ENCODE results near the gene SERPINA7.
"Not testable (repeated sequence)": the region's sequence is repeated elsewhere in the genome, so short reads cannot be mapped to it uniquely, and the experiment has no call there.

Gene SERPINA7, protein sequence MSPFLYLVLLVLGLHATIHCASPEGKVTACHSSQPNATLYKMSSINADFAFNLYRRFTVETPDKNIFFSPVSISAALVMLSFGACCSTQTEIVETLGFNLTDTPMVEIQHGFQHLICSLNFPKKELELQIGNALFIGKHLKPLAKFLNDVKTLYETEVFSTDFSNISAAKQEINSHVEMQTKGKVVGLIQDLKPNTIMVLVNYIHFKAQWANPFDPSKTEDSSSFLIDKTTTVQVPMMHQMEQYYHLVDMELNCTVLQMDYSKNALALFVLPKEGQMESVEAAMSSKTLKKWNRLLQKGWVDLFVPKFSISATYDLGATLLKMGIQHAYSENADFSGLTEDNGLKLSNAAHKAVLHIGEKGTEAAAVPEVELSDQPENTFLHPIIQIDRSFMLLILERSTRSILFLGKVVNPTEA

DNA sequence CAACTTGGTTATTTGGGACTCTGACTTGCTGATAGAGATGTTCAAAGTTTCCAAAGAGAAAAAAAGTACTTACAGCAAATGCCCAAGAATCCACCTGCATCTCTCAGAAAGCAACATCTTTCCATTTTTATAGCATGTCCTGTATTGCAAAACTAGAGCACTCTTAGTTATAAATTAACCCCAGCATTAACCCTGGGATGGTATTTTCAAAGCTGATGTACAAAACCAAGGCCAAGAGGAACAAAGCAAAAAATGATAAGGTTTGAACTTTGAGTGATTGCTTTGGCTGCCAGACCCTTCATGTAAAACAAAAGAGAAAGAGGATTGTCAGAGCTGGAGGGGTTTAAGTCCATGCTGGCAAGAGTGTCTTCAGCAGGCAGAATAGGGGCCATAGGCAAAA is at the start of gene SERPINA7:
TSS of gene SERPINA7 (minus strand) at position 103 of the 400 bp plus-strand sequence. CDS start 1,669 bp downstream, outside the sequence.
- no peak for DNase-seq

DNA sequence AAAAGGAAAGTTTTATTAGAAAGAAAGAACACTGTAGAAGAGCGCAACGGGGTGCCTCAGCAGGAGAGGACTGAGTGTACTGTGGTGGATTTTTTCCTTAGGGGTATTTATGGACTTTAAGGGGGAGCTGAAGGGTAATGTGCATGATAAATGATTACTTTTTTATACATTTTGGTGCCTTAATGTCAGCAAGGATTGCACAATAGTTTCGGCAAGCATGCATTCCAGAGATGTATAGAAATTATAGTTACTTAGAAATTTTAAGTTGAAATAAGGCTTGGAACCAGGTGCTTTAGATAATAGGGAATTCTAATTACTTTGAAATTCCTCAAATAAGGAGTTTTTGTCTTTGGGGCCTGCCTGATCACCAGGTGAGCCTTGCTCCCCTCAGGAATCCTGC is 30.5 kb upstream of the SERPINA7 start:
- DNase-seq = no peak

DNA sequence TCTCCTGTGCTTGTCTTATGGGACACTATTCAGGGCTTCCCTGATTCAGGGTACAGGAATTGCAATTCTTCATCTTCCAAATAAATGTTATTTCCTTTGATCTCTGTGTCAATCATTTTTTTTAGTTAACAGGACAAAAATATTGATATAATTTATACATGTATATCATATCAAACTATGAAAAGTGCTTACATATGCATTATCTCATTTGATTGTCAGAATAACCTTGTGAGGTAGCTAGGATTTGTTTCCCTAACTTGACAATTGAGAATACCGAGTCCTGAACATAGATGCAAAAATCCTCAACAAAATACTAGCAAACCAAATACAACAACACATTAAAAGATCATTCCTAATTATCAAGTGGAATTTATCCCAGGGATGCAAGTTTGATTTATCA is 11.5 kb upstream of the SERPINA7 start:
- DNase-seq = no peak

DNA sequence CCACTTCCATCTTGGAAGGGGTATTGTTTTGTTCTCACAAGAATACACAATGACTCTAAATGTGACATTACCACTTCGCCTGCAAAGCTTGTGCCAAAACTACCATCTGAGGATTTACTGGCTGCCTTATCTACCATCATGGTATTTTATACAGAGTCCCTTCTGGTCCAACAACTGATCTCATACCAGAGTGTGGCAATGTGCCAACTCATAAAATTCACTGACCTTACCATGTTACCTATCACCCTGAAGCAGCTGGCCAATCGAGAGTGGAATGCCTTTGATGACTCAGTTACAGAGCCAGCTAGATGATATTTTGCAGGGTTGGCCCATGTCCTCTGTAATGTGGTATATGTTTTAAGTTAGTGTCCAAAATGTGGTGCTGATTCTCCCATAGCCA is 3.8 kb upstream of the SERPINA7 start:
- DNase-seq = no peak

DNA sequence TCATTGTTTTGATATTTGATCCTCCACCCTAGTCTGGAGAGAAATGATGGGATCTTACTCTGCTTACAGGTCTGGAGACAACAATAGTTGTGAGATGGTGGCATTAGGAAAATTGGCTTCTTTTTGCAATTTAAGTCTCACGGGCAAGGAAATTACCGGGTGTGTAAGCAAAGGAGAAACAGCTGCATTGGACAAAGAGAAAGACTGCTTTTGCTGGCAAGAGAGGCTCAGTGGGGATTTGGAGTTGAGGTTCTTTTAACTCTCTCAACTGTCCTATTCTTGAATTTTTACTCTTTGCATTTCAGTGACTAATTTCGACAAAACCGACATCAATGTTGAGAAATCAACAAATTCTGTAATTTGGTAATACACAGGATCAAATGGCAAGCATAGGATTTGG is 2.3 kb upstream of the SERPINA7 start:
- DNase-seq = no peak

DNA sequence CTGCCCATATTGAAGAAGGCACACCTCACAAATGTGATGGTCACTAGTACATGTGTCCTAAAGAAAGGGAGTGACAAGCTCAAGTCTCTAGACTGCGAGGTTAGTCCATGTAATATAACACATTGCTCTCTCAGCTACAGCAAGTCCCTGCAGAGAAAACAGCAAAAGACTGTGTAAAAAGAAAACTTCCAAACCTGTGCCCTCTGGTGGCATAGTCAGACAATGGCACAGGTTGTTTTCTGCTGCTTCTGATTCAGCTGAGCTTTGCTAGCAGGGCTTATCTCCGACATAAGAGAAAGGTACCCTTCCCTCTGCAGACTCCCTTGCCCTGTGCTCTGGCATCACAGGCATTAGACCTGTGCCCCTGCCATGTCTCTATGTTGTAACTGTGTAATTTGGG is 1.4 kb upstream of the SERPINA7 start:
- DNase-seq = no peak

DNA sequence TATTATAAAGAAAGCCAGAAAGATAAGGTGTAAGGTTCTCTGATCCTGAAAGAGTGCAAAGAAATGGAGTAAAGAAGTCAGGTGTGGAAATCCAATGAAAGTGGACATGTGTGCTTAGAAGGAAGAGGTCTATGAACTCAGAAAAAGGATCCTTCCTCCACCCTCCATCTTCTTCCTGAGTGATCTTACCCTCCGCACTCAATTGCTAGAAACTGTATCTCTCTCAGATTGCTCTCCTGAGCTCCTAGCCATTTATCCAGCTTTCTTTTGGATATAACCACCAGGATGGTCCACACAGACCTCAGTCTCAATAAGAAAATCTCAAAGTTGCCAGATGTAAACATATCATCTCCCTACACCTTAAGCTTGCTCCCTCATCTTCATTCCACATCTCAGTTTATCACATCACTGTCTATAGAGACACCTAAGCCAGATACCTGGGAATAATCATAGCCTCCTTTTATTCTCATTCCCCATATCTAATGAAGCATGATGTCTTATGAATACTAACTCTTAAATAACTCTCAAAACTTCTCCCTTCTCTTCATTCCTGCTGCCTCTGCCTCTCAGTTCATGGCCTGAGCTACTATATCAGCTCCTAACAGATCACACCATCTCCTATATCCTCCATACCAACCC is 573 bp downstream of the SERPINA7 start:
- DNase-seq = no peak

DNA sequence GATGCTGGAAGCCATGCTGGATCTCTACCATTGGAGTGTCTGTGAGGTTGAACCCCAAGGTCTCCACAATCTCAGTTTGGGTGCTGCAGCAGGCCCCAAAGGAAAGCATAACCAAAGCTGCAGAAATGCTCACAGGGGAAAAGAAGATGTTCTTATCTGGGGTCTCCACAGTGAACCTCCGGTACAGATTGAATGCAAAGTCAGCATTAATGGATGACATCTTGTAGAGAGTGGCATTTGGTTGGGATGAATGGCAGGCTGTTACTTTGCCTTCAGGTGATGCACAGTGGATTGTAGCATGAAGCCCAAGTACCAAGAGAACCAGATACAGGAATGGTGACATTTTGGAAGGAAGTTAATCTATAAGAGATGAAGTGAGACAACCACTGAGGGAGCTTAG is 1.8 kb downstream of the SERPINA7 start:
- DNase-seq = no peak

DNA sequence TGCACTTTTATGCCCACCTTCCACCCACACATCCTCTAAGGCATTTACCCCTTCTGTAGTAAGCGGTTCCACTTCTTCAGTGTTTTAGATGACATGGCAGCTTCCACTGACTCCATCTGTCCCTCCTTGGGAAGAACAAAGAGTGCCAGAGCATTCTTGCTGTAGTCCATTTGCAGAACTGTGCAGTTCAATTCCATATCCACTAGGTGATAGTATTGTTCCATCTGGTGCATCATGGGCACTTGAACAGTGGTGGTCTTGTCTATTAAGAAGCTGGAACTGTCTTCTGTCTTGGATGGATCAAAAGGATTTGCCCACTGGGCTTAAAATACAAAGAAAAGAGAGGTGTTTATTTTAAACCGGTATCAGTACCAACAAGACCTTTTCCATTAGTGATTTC is 3.5 kb downstream of the SERPINA7 start:
- no peak for DNase-seq

DNA sequence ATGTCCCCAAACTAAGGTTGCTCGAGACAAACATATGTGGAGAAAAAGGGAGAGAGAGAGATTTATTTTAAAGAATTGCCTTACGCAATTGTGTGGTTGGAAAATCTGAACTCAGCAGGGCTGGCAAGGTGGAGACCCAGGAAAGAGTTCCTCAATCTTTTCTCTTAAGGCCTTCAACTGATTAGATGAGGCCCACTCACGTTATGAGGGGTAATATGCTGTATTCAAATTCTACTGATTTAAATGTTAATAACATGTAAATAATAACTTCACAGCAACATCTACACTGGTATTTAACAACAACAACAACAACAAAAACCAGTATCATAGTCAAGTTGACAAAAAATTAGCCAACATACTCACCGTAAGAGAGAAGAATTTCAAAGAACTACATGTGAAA is 14.6 kb downstream of the SERPINA7 start:
- no peak for DNase-seq

DNA sequence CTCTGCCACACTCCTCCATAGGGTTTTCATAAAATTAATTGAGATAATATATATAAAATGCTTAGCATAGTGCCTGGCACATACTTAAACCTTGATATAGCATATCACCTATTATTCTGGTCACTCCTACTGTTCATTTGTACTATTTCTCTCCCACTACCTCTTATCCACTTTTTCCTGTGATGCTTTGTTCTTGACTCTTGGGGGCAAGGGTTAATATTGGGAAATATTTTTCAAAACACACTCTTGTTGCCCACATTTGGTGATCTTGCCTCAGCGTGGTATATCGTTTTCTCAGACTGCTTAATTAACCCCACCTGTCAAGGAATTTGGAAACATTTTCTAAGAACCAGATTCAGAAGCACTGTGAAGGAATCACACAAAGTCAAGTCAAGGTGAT is 16.3 kb downstream of the SERPINA7 start:
- no peak for DNase-seq

DNA sequence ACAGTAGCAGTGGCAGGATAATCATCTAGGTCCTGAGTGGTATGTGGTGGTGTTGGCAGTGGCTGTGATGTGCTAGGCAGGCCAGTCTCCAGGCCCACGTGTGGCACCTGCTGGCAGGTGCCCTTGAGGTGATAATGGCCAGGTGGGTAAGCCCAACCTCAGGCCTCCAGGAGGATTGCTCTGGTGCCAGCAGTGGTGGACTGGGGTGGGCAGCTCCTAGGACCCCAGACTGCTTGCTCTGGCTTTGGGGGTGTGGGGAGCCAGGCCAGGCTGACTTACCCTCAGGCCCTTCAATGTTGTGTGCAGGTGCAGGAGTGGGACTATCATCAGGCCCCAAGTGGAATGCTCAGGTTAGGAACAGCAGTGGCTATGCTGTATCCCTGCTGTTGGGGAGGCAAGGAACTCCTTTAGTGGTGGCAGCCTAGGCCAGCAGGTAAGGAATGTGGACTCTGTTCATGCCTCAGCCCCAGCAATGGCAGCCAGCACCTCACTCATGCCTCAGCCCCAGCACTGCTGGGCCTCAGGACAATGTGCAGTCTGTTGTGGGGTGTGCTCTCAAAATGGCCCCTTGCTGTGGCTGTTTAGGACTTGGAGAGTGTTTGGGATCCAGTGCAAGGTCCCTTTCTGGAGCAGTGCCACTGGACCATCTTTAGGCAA is 24.3 kb downstream of the SERPINA7 start:
- DNase-seq = no peak

DNA sequence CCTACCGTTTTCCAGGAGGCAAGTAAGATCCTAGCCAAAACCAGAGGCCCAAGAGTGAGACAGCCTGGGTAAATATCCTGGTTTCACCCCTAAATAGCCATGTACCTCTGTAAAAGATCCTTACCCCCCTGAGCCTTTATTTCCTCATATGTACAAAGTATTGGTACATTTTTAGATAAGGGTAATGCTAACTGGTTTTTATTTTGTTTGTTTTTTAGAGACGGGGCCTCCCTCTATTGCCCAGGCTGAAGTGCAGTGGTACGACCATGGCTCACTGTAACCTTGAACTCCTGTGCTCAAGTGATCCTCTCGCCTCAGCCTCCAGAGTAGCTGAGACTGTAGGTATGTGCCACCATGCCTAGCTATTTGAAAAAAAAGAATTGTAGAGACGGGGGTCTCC is 29.4 kb downstream of the SERPINA7 start:
- no peak for DNase-seq

DNA sequence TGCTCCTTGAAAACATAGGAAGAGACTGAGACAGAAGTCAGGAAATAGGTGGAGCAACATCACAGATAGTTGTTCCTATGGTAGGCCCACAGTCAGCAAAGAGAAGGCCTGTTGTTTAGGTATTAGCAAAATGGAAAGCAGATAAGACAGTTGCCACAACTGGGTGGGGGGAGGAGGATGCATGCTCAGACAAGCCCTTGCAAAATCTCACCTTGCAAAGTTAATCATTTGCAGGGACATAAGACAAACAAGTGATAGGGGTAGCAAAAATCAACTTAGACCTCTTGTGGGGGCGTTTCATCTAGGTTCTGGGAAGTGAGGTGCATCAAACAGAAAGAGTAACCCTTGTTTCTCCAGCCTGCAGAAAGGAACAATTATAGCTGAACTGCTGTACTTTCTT is 30.7 kb downstream of the SERPINA7 start:
- DNase-seq = no peak

DNA sequence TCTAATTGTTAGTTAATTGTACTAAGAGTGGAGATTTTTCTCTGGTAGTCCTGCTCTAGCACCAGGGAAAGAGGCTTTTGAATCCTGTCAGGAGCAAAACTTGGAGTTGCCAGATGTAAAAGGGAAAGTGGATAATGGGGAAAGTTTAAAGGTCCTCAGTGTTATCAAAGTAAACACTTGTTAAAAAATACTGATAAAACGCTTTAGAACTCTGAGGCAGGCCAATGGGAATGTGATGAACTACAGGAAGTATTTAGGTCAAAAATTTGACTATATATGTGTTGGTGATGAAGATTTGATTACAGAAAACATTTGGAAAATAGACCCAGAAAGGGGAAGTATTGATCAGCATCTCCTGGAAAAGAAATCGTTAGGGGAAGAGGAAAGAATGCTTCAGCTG is 32.8 kb downstream of the SERPINA7 start:
- DNase-seq = no peak

DNA sequence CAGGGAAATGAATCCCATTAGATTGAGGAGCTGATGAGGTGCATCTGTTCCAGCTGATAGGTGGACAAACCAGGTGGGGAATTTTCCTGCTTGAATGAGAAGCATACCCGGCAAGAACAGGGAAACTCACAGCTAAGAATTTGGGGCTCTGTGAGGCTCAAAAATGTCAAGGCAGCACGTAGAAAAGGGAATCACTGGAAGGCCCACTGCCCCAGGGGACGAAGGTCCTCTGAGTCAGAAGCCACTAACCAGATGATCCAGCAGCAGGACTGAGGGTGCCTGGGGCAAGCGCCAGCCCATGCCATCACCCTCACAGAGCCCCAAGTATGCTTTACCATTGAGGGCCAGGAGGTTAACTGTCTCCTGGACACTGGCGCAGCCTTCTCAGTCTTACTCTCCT is 37.9 kb downstream of the SERPINA7 start:
- DNase-seq = not testable (repeated sequence)

DNA sequence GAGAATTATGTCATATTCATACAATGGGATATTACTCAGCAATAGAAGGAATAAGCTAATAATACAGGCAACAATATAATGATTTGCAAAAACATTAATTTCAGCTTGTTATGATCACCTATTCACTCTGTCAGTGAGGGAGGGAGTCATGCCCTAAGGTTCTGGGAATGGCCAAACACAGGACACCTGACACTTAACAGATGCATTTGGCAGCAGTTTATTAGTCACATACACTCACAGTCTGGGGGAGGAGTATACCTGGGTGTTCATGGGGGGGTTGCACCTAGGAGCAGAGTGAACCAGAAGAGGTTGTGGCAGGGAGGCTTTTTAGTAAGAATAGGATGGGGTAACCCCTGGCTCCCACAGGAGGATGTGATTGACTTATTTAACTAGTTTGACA is 38.3 kb downstream of the SERPINA7 start:
- no peak for DNase-seq

DNA sequence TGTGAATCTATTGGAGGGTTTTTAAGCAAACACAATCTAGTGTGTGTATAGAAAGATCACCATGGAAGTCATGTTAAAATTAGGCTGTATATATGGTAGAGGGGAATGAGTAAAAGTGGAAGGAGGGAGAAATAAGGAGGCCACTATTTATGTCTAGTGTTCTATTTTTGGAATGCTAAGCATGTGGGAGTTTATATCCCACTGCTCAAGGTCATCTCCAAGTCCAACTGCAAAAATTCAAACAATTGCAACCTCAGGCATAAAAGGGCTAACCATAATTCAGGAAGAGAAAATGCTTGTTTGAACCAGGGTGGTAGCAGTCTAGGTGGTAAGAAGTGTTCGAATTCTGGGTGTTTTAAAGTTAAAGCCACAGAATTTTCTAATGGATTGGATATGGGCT is 39.2 kb downstream of the SERPINA7 start:
- DNase-seq = no peak

DNA sequence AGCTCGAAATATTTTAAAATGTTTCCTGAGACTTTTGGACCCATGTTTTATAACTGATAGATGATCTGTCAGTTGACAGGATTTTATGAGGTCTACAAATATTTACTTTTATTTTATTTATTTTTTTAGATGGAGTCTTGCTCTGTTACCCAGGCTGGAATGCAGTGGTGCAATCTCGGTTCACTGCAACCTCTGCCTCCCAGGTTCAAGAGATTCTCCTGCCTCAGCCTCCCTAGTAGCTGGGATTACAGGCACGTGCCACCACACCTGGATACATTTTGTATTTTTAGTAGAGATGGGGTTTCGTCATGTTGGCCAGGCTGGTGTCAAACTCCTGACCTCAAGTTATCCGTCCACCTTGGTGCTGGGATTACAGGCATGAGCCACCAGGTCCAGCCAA is 50.0 kb downstream of the SERPINA7 start:
- DNase-seq = not testable (repeated sequence)

Measured in NCI-H2227 treated with DMSO at 0.1 percent for 48 hours (cell line).